ENCODE data around the gene HOXA7.

GRCh38 chr7:27176524-27176845, 20.0 kb upstream of the HOXA7 start:
- no peak for TF ChIP-seq REST (IDR thresholded peaks at IDR 0.05; ENCODE audit: insufficient read depth in 1 of 2, low read depth in 2 of 2, low read length in 2 of 2)
- TF ChIP-seq FOXP2 (optimal IDR thresholded peaks at IDR 0.05; ENCODE audit: borderline replicate concordance, extremely low read depth, extremely low read length, insufficient read depth), result no peak
